Jurkat, Clone E6-1 (cell line): ENCODE results near the gene HCK.
A peak's percentile ranks its signal among the peaks of the same experiment; 100 is the strongest.
"Not testable (repeated sequence)": the region's sequence is repeated elsewhere in the genome, so short reads cannot be mapped to it uniquely, and the experiment has no call there.

Source experiments
- DNase-seq: peaks from one replicate; pipeline ENCODE4 v3.0.0-alpha.2; 2011; ENCODE audit warnings: low read depth, low spot score
- H3K4me3 ChIP-seq: 2 replicates; pipeline ENCODE4 v1.5.1; 2011; ENCODE audit warnings: mild to moderate bottlenecking, low read length, control low read depth, moderate library complexity

Gene HCK

GRCh38 chr20:32027643-32028042, 24.4 kb upstream of the HCK start:
- no peak for DNase-seq
- H3K4me3 ChIP-seq = no peak overlapping the region

DNA sequence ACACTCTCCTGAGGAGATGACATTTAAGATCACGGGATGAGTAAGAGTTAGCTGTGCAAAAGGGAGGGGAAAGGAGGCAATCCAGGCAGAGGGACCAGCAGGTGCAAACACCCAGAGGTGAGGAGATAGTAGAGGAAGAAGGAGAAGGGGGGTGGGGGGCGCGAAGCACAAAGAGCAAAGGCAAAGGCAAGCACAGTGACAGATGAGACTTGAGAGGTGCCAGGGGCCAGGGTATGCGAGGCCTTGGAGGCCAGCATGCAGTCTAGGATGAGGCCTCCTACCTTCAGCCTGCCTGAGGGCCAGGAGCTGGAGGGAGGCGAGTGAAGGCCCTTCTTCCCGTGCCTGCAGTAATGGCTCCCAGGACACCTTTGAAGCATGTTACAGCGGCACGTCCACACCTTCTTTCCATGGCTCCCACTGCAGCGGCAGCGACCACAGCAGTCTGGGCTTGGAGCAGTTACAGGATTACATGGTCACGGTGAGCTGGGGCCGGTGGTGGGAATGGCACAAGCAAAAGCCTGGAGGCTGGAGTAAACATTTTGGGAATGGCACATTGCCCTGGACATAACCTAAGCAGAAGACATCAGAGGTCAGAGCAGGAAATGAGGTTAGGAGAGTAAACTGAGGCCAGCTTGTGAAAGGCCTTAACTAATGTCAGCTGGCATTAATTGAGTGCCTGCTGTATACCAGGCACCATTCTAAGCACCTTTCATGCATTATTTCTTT, 23.2 kb upstream of the HCK start:
- DNase-seq = no peak
- no peak overlapping the region for H3K4me3 ChIP-seq

GRCh38 chr20:32029561-32029960, 22.5 kb upstream of the HCK start:
- no peak overlapping the region for H3K4me3 ChIP-seq
- DNase-seq = no peak

- peak overlapping the region; percentile 36 for H3K4me3 ChIP-seq
- DNase-seq = peak; percentile 52
Measured at GRCh38 chr20:32031007-32031958, 20.8 kb upstream of the HCK start.

DNA sequence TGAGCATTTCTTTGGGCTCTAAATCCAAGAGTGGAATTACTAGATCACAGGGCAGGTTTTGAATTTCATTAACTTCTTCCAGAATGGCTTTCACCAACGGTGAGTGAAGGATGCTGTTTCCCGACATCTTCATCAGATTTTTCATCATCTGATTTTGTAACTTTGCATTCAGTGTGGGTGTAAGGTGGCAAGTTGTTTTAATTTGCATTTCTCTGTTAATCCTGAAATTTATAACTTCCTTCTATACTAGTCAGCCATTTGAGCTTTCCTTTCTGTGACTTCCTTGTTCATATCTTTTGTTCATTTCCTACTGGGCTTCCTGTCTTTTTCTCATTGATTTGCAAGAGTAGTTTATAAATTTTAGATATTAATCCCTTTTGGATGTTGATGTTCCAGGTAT, 18.7 kb upstream of the HCK start:
- DNase-seq = no peak
- H3K4me3 ChIP-seq = no peak overlapping the region

GRCh38 chr20:32033721-32034120, 18.3 kb upstream of the HCK start:
- not testable (repeated sequence) for H3K4me3 ChIP-seq, DNase-seq

DNA sequence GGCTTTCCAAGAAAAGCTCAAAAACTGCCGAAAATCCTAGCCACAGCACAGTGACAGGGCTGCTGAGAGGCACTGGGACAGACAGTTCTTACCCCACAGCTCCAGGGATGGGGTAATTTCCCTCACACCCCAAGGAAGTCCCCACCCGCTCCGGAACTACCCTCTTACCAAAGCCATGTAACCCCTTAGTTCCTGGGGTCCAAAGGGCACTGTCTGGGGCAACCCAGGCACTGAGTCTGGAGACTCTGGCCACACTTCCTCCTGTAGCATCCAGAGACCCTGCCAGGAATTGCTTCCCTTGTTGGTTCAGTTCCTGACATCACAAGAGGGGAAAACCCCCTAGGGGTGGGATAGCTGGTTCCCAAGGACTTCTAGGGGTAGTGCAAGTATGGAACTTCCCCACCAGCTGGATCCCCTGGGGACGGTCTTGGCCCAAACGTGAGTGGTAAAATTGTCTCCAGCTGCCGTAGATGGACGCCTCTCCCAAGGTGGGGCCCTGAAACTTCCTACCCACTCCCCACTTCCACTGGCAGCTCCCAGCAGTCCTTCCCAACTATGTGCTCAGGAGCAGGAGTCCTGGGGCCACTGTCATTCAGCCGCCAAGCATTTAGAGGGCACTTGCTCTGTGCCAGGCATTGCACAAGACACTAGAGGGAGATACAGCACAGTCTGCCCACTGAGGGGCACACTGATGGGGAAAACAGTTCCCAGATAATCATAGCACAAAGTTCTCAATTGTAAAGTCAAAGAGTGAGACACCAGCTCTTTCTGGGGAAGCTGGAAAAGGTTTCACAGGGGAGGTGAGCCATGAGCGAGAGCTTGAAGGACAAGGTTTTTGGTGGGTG, 17.2 kb upstream of the HCK start:
- no peak for DNase-seq
- no peak overlapping the region for H3K4me3 ChIP-seq

DNA sequence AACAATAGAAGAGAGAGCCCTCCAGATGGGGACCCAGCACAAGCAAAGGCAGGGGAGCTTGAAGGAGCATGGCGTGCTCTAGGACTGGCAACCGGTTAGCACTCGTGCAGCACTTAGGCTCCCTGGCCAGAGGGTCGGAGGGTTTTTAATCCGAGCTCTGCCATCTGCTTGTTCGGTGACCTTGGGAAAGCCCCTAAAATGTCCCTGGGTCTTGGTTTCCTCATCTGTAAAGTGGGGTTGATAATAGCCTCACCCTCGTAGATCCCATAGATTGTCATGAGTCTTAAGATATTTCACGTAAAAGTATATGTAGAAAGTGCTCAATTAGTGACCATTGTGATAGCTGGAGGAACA, 16.6 kb upstream of the HCK start:
- H3K4me3 ChIP-seq = no peak overlapping the region
- no peak for DNase-seq

GRCh38 chr20:32036252-32036651, 15.8 kb upstream of the HCK start:
- H3K4me3 ChIP-seq = no peak overlapping the region
- no peak for DNase-seq

GRCh38 chr20:32036716-32037485, 15.1 kb upstream of the HCK start:
- H3K4me3 ChIP-seq = no peak overlapping the region

GRCh38 chr20:32037929-32038328, 14.1 kb upstream of the HCK start:
- no peak overlapping the region for H3K4me3 ChIP-seq
- no peak for DNase-seq

More at GRCh38 chr20:32036716-32037485, 15.1 kb upstream of the HCK start:
- DNase-seq = no peak

DNA sequence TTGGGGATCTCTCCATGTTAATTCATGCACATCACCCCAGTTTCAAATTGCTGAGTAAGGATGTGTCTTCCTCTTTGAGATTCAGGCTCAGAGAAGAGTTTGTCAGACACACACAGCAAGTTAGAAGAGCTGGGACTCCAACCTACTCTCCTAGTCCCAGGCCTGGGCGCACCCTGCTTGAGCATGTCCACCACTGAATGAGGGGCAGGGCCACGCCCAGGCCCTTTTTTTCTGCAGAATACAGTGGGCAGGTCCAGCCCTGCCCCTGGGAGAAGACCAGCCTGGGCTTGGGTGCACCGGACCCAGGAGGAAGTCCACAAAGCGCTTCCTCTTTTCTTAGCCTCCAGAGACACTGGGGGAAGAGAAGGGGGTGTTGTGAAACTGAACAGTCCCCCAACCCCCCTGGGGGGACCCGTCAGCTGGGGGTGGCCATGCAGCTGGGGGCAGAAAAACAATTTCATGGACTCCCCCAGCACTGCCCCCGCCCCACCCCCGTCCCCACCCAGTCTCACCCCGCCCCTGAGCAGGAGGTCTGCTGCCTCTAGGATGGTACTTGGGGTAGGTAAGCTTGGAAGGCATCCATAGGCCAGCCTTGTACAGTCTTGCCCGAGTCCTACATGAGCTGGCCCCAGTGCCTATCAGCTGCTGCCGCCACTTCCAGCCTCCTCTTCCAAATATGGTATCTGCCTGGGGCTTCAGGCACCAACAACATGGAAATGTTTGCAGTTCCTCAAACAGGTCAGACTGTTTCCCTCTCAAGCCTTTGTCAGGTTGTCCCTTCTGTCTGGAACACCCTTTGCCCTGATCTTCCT, 11.7 kb upstream of the HCK start:
- no peak overlapping the region for H3K4me3 ChIP-seq
- DNase-seq = no peak

- DNase-seq = no peak
- no peak overlapping the region for H3K4me3 ChIP-seq
Measured at GRCh38 chr20:32045999-32046398, 6.0 kb upstream of the HCK start.

DNA sequence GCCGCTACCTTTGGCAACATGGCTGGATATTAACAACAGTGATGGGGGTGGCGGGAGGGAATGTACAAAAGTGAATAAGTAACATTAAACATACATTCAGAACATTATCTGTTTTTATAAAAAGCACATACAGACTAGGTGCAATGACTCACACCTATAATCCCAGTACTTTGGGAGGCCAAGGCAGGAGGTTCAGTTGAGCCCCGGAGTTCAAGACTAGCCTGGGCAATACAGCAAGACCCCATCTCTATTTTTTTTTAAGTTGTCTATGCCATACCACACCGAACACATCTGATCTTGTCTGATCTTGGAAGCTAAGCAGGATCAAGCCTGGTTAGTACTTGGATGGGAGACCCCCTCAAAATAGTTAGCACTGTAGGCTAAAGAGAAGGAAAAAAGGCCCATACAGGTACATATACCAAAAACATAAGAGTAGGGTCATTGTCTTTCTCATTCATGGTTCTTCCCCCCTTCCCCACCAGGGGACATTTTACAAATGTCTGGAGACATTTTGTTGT, 1.7 kb upstream of the HCK start:
- H3K4me3 ChIP-seq = no peak overlapping the region
- DNase-seq = no peak

DNA sequence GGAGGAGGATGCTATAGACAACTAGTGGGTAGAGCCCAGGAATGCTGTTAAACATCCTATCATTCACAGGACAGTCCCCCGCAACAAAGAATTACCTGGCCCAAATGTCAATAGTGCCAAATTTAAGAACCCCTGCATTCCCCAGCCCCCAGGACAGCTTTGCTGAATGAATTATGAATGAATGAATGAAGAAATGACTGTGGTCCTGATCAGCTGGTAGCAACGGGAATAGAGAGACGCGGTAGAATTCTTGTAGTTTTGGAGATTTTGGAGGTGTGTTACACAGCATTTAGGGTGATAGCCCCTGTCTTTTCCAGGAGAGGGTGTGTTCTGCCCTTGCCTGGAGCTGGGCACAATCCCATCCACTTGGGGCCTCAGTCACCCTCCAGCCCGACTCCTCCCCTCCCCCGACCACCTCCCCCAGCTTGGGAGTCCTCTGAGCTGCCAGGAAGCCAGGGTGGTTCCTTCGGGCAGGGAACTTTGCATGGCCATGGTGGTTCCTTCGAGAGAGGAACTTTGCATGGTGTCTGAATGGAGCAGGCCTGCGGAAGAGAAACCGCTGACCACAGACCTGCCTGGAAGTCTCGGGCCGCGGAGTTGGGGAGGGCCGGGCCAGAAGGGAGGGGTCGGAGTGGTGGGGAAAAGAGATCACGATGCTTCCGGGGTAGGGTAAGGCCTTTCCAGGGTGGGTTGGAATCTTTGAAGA, 1.0 kb upstream of the HCK start:
- DNase-seq = no peak
- no peak overlapping the region for H3K4me3 ChIP-seq

GRCh38 chr20:32051720-32052089, 337 bp upstream of the HCK start:
- DNase-seq = no peak
- no peak overlapping the region for H3K4me3 ChIP-seq

DNA sequence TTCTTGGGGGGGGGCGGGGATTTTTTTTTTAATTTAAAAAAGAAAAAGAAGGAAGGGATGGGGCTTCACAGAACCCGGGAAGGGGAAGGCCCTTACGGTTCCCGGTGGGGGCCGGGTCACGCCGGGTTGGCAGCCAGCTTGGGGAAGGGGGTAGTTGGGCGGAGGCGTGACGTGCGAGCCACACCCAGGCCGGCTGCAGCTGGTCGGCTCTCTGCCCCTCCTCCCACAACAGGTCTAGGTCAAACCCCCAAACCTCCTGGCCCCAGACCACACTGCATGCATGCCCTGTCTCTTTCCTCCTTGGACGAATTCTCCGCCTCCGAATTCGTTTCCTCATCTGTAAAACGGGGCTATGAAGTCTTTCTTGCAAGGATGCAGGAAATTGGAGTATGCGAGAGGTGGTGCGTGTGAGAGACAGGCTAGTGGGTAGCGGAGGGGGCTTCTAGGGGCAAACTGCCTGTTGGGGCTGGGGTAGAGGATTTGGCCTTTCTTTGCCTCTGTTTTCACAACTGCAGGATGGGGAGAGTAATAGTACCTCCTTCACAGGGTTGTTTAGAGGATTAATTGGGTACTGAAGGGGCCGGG, 828 bp downstream of the HCK start:
- no peak overlapping the region for H3K4me3 ChIP-seq
- DNase-seq = no peak
